SU-DHL-6 (cell line): ENCODE data around the gene TNXB.

Experiments used
- H2AFZ ChIP-seq: fragments of 200-600 bp; sonication (generic); 2 replicates; pipeline ENCODE4 v1.6.1; 2014; ENCODE audit warnings: low read depth, mild to moderate bottlenecking, moderate library complexity, mixed read lengths, antibody characterized with exemption, low read length; ENCODE audit not compliant: severe bottlenecking
- H3F3A ChIP-seq: fragments of 200-600 bp; shearing (Covaris generic); 2 replicates; pipeline ENCODE4 v1.6.0; 2016; ENCODE audit warnings: antibody characterized with exemption, mild to moderate bottlenecking; ENCODE audit not compliant: insufficient read depth
- H3K27ac ChIP-seq: fragments of 200-600 bp; sonication (generic); 2 replicates; pipeline ENCODE4 v1.5.1; 2016; ENCODE audit warnings: low read depth, mild to moderate bottlenecking, low read length, moderate library complexity, mixed read lengths
- H3K27me3 ChIP-seq: fragments of 200-600 bp; sonication (generic), shearing (Covaris generic); 2 replicates; pipeline ENCODE4 v1.6.0; 2014; ENCODE audit warnings: mild to moderate bottlenecking, low read length
- H3K36me3 ChIP-seq: fragments of 200-600 bp; sonication (generic); 2 replicates; pipeline ENCODE4 v1.6.1; 2014; ENCODE audit warnings: mild to moderate bottlenecking, low read length, mixed read lengths
- H3K4me2 ChIP-seq: fragments of 300-600, 200-600 bp; shearing (Covaris generic), sonication (generic); 2 replicates; pipeline ENCODE4 v1.6.0; 2014; ENCODE audit warnings: low read length, low read depth, mild to moderate bottlenecking; ENCODE audit not compliant: poor library complexity, severe bottlenecking
- H3K4me3 ChIP-seq: fragments of 200-600 bp; sonication (generic); 2 replicates; pipeline ENCODE4 v1.5.1; 2014; ENCODE audit warnings: antibody characterized with exemption, low read length, mild to moderate bottlenecking, mixed read lengths; ENCODE audit not compliant: insufficient read depth, poor library complexity, severe bottlenecking
- H3K79me2 ChIP-seq: fragments of 200-600 bp; sonication (generic); 2 replicates; pipeline ENCODE4 v1.6.1; 2014; ENCODE audit warnings: mild to moderate bottlenecking, low read length, moderate library complexity; ENCODE audit not compliant: insufficient read depth
- H3K9ac ChIP-seq: fragments of 200-600 bp; sonication (generic); 2 replicates; pipeline ENCODE4 v1.7.0; 2014; ENCODE audit warnings: mild to moderate bottlenecking, low read length
- H3K9me2 ChIP-seq: fragments of 200-600 bp; sonication (generic); replicated peaks from 2 replicates; pipeline ENCODE4 v1.6.1; 2014; ENCODE audit warnings: low read length; ENCODE audit not compliant: insufficient read depth
- H3K9me3 ChIP-seq: fragments of 200-600 bp; sonication (generic); 2 replicates; pipeline ENCODE4 v1.6.1; 2014; ENCODE audit warnings: low read length, mixed read lengths; ENCODE audit not compliant: insufficient read depth
- H4K20me1 ChIP-seq: fragments of 200-600 bp; sonication (generic); 2 replicates; pipeline ENCODE4 v1.6.1; 2014; ENCODE audit warnings: low read depth, mild to moderate bottlenecking, antibody characterized with exemption, low read length, moderate library complexity, mixed read lengths
- CTCF ChIP-seq: fragments of 200-600 bp; sonication (generic); IDR thresholded peaks from one replicate; pipeline ENCODE4 v1.5.1; 2017; ENCODE audit warnings: antibody characterized with exemption, mild to moderate bottlenecking, low read length, moderate library complexity; ENCODE audit not compliant: insufficient read depth, poor library complexity, severe bottlenecking
- EZH2phosphoT487 ChIP-seq: fragments of 200-600 bp; sonication (generic), shearing (Covaris generic); conservative IDR thresholded peaks from 2 replicates; pipeline ENCODE4 v1.6.1; 2018; ENCODE audit warnings: mild to moderate bottlenecking, antibody characterized with exemption, low read length, moderate library complexity, mixed read lengths

TNXB gene

GRCh38 chr6:32126880-32127279 lies 17.7 kb upstream of the TNXB start:
- Histone ChIP-seq H2AFZ (no peak overlapping the region), H3K27ac (no peak overlapping the region)

GRCh38 chr6:32123681-32124080 lies 14.5 kb upstream of the TNXB start:
- H3K4me2 ChIP-seq, result no peak overlapping the region
- H3K4me3 ChIP-seq, result no peak overlapping the region
- peaks cover 20% of the 10 kb centered on the region for H3K79me2 ChIP-seq
- H4K20me1 ChIP-seq, result no peaks in the 10 kb centered on the region
- H3F3A ChIP-seq, result no peaks in the 10 kb centered on the region
- peaks cover 12% of the 10 kb centered on the region; the same call in 1 of the 2 replicates for H3K36me3 ChIP-seq
- TF ChIP-seq EZH2phosphoT487, result no peak
- TF ChIP-seq CTCF, result no peak
- no peak overlapping the region for H3K27ac ChIP-seq
- no peaks in the 10 kb centered on the region for H3K27me3 ChIP-seq
- no peak overlapping the region for H3K9ac ChIP-seq
- no peak overlapping the region for H2AFZ ChIP-seq
- no peaks in the 10 kb centered on the region for H3K9me3 ChIP-seq
- no peaks in the 10 kb centered on the region for H3K9me2 ChIP-seq

More at GRCh38 chr6:32126880-32127279, 17.7 kb upstream of the TNXB start:
- no peaks in the 10 kb centered on the region for H3K9me2 ChIP-seq
- TF ChIP-seq EZH2phosphoT487 (no peak), CTCF (no peak)
- H4K20me1 ChIP-seq, result no peaks in the 10 kb centered on the region
- peak overlapping the region; percentile 65 for H3K4me2 ChIP-seq
- peak overlapping the region; percentile 78 for H3K9ac ChIP-seq
- H3K79me2 ChIP-seq, result peaks cover 32% of the 10 kb centered on the region
- peaks cover 5% of the 10 kb centered on the region; the same call in 1 of the 2 replicates for H3F3A ChIP-seq
- no peaks in the 10 kb centered on the region for H3K9me3 ChIP-seq
- H3K4me3 ChIP-seq, result peak overlapping the region; percentile 88
- H3K27me3 ChIP-seq, result no peaks in the 10 kb centered on the region
- peaks cover 12% of the 10 kb centered on the region; the same call in 1 of the 2 replicates for H3K36me3 ChIP-seq

- no peaks in the 10 kb centered on the region; the same call in 1 of the 2 replicates for H3K79me2 ChIP-seq
- no peaks in the 10 kb centered on the region for H4K20me1 ChIP-seq
- no peak overlapping the region for H2AFZ ChIP-seq
- no peak overlapping the region for H3K27ac ChIP-seq
- no peak overlapping the region for H3K4me3 ChIP-seq
- TF ChIP-seq CTCF (no peak), EZH2phosphoT487 (no peak)
- H3K4me2 ChIP-seq, result no peak overlapping the region
- no peaks in the 10 kb centered on the region for H3K9me2 ChIP-seq
- H3K9ac ChIP-seq, result no peak overlapping the region
- no peaks in the 10 kb centered on the region for H3K9me3 ChIP-seq
- H3K36me3 ChIP-seq, result peaks cover 4% of the 10 kb centered on the region
- H3F3A ChIP-seq, result no peaks in the 10 kb centered on the region
- H3K27me3 ChIP-seq, result no peaks in the 10 kb centered on the region
These were observed 11.5 kb upstream of the TNXB start for GRCh38 chr6:32120573-32121059.
